ENCODE results near the gene NKX6-2. TPM values are rescaled to one million over a fixed set of nuclear protein-coding genes. Genes with fewer than 3 reads are reported as not detected.

Gene NKX6-2
- polyA plus RNA-seq, 1 experiment: not detected

DNA sequence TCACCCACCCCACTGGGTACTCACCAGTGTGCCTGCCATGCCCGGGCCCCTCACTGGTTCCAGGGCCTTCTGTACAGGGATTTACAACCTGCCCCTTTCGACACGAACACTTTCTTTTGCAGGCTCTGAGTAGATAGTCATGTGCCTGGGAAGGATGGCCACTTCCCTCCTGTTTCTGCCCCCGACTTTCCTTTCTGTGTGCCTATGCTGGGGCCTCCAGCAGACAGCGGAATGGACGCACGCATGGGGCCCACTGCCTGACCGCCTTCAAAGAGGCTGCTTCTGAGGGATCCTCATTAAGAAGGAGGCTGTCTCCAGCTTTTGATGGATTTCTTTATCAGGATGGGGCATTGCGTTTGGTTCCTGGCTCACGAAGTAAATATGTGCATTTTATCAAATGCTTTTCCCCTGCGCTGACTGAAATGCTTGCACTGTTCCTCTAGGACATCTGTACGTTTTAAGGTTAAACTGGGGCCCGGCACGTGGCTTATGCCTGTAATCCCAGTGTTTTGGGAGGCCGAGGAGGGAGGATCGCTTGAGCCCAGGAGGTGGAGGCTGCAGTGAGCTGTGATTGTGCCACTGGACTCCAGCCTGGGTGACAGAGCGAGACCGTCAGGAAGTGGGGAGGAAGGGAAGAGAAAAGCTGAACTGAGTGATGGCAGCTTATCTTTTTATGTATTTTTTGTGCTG lies 29.4 kb upstream of the NKX6-2 start:
- no peaks in the 10 kb centered on the region for H3K27me3 ChIP-seq (ENCODE audit: control insufficient read depth, insufficient read depth, low read length)
- H3K36me3 ChIP-seq (ENCODE audit: control insufficient read depth, insufficient read depth, low read length): no peaks in the 10 kb centered on the region
- H3K4me3 ChIP-seq (ENCODE audit: low read depth, low read length): no peak overlapping the region
- DNase-seq (ENCODE audit: low read depth): no peak
- TF ChIP-seq, protein P1, sequence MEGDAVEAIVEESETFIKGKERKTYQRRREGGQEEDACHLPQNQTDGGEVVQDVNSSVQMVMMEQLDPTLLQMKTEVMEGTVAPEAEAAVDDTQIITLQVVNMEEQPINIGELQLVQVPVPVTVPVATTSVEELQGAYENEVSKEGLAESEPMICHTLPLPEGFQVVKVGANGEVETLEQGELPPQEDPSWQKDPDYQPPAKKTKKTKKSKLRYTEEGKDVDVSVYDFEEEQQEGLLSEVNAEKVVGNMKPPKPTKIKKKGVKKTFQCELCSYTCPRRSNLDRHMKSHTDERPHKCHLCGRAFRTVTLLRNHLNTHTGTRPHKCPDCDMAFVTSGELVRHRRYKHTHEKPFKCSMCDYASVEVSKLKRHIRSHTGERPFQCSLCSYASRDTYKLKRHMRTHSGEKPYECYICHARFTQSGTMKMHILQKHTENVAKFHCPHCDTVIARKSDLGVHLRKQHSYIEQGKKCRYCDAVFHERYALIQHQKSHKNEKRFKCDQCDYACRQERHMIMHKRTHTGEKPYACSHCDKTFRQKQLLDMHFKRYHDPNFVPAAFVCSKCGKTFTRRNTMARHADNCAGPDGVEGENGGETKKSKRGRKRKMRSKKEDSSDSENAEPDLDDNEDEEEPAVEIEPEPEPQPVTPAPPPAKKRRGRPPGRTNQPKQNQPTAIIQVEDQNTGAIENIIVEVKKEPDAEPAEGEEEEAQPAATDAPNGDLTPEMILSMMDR (IDR thresholded peaks at IDR 0.05; ENCODE audit: insufficient read depth, low read depth, low read length): no peak
- ChIA-PET POLR2A (no interaction called here), CTCF (no interaction called here)

DNA sequence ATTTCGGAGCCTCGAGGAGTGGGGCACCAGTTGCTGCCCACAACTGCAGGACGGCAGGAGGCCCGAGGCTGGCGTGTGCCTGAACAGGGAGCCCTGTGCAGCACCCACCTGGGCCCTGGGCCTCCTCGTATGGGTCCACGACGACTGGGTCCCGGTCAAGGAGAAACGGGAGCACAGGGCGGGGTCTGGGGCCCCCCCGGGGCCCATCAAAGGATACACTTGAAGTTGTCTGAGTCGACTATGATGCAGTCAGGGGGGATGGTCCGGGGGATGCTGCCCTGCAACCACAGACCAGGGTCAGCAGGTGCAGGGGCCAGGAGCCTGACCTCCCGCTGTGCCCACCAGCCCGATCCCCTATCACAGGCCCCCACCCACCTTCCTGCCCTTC lies 28.5 kb upstream of the NKX6-2 start:
- no peaks in the 10 kb centered on the region for H3K27me3 ChIP-seq (ENCODE audit: control insufficient read depth, insufficient read depth, low read length)
- DNase-seq (ENCODE audit: low read depth): no peak
- ChIA-PET POLR2A (no interaction called here), CTCF (no interaction called here)
- no peaks in the 10 kb centered on the region for H3K36me3 ChIP-seq (ENCODE audit: control insufficient read depth, insufficient read depth, low read length)
- TF ChIP-seq, protein P1 (IDR thresholded peaks at IDR 0.05; ENCODE audit: insufficient read depth, low read depth, low read length): no peak
- H3K4me3 ChIP-seq (ENCODE audit: low read depth, low read length): no peak overlapping the region

DNA sequence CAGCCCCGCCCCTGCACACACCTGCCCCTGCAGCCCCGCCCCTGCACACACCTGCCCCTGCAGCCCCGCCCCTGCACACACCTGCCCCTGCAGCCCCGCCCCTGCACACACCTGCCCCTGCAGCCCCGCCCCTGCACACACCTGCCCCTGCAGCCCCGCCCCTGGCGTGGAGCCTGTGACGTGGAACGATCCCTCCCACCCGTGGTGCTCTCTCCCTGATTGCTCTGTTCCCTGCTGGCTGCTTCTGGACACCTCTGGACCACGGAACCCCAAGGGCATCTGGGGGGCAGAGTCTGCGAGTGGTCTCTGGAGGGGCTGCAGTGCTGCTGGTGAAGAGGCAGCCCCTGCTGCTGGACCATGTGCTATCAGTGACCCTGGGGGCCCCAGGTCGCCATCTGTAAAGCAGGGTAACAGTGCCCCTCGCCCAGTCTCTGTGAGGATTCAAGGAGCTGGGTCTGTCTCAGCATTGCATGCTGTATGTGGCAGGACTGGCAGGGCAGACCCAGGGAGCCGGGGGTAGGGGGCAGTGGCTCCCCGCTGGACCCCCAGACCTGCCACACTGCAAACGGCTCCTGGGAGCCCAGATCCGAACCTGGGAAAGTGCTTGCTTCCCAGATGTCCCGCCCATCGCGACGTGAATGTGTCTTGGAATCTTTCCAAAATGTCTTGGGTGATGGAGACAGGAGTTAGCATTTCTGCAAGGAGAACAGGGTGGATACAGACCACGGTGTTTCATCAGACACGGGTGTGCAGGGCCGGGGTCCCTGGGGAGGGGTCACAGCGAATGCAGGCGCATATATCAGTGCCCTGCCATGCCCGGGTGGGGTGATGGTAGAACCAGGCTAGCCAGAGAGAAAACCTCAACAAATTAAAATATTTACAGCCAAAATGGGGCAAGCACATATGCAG lies 27.9 kb upstream of the NKX6-2 start:
- ChIA-PET POLR2A (no interaction called here), CTCF (no interaction called here)
- no peak overlapping the region for H3K4me3 ChIP-seq (ENCODE audit: low read depth, low read length)
- H3K36me3 ChIP-seq (ENCODE audit: control insufficient read depth, insufficient read depth, low read length): no peaks in the 10 kb centered on the region
- no peak for DNase-seq (ENCODE audit: low read depth)
- TF ChIP-seq, protein P1 (IDR thresholded peaks at IDR 0.05; ENCODE audit: insufficient read depth, low read depth, low read length): no peak
- no peaks in the 10 kb centered on the region for H3K27me3 ChIP-seq (ENCODE audit: control insufficient read depth, insufficient read depth, low read length)

DNA sequence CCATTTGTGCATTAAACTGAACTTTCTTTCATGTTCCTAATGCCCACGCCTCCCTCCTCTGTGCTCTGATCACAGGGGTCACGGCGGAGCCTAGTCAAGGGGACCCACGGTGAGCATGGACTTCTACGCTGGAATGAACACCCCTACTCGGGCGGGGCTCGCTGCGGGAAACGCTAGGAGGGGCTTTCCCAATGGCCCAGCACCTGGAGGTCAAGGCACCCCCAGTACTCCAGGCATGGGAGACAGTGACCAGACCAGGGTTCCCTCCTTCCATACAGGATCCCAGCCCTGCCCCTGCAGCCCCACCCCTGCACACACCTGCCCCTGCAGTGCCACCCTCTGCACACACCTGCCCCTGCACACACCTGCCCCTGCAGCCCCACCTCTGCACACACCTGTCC lies 27.1 kb upstream of the NKX6-2 start:
- Histone ChIP-seq H3K27me3 (ENCODE audit: control insufficient read depth, insufficient read depth, low read length) (no peaks in the 10 kb centered on the region), H3K4me3 (ENCODE audit: low read depth, low read length) (no peak overlapping the region), H3K36me3 (ENCODE audit: control insufficient read depth, insufficient read depth, low read length) (no peaks in the 10 kb centered on the region)
- ChIA-PET POLR2A (no interaction called here), CTCF (interaction anchor here (0.7 kb wide), 1 partner anchor 111 kb away, joined by 3 read pairs; no protein-coding TSS in a partner anchor)
- TF ChIP-seq, protein P1 (IDR thresholded peaks at IDR 0.05; ENCODE audit: insufficient read depth, low read depth, low read length): no peak
- no peak for DNase-seq (ENCODE audit: low read depth)

DNA sequence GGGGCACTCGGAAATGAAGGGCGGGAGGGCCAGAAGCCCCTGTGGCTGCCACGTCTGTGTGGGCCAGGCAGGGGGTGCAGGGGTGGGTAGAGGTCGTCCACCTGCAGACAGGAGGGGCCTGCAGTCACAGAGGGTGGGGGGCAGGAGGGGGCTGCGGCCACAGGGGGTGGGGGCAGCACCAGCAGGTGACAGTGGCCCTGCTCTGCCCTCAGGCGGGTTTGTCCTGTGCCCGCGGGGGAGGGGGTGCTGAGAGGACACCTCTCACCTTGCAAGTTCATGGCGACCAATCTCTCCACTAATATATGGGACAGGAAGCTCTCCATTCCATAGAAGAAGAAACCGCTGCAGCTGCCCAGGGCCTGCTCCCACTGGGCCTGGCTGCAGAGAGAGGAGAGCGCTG lies 26.6 kb upstream of the NKX6-2 start:
- POLR2A ChIA-PET: no interaction called here

More for the DNA sequence above, 26.6 kb upstream of the NKX6-2 start:
- TF ChIP-seq, protein P1 (IDR thresholded peaks at IDR 0.05; ENCODE audit: insufficient read depth, low read depth, low read length): no peak
- Histone ChIP-seq H3K4me3 (ENCODE audit: low read depth, low read length) (no peak overlapping the region), H3K36me3 (ENCODE audit: control insufficient read depth, insufficient read depth, low read length) (no peaks in the 10 kb centered on the region), H3K27me3 (ENCODE audit: control insufficient read depth, insufficient read depth, low read length) (no peaks in the 10 kb centered on the region)
- no peak for DNase-seq (ENCODE audit: low read depth)
- CTCF ChIA-PET: interaction anchor here (0.7 kb wide), 1 partner anchor 111 kb away, joined by 3 read pairs; no protein-coding TSS in a partner anchor
